ENCODE measurements around the gene ACSS1.
A peak's percentile ranks its signal among the peaks of the same experiment; 100 is the strongest.

Gene ACSS1

GRCh38 chr20:24987244-24987643, 70.7 kb downstream of the ACSS1 start:
- DNase-seq (ENCODE audit: low read depth) = peak; percentile 83
- TF ChIP-seq CTCF (IDR thresholded peaks at IDR 0.05; ENCODE audit: insufficient read depth, low read depth, low read length, missing control alignments) = no peak
- no peak overlapping the region for H3K4me3 ChIP-seq (ENCODE audit: low read length)

- DNase-seq (ENCODE audit: low read depth) = no peak
- TF ChIP-seq CTCF (IDR thresholded peaks at IDR 0.05; ENCODE audit: insufficient read depth, low read depth, low read length, missing control alignments) = no peak
- H3K4me3 ChIP-seq (ENCODE audit: low read length) = no peak overlapping the region
These were observed 71.4 kb downstream of the ACSS1 start for GRCh38 chr20:24986436-24987015.

DNA sequence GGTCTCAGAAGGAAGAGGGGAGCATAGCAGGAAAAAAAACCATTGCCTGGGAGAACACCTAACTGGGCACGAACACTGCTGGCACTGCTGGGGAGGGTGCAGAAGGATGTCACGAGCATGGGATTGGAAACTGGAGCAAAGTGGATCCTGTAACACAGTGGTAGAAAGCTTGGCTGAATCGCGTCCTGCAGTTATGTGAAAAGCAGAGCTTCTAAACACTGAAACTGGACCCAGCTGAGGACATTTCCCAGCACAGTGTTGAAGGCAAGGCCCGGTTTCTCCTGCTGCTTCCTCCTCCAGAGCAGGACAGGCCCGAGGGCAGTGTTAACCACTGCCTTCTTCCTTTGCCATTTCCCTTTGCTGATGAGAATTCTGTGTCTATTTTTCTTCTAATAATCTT, 72.1 kb downstream of the ACSS1 start:
- TF ChIP-seq CTCF (IDR thresholded peaks at IDR 0.05; ENCODE audit: insufficient read depth, low read depth, low read length, missing control alignments) = no peak
- H3K4me3 ChIP-seq (ENCODE audit: low read length) = no peak overlapping the region
- DNase-seq (ENCODE audit: low read depth) = no peak

GRCh38 chr20:24984961-24985640, 72.8 kb downstream of the ACSS1 start:
- H3K4me3 ChIP-seq (ENCODE audit: low read length) = no peak overlapping the region
- TF ChIP-seq CTCF (IDR thresholded peaks at IDR 0.05; ENCODE audit: insufficient read depth, low read depth, low read length, missing control alignments) = no peak
- DNase-seq (ENCODE audit: low read depth) = no peak

GRCh38 chr20:24983896-24984295, 74.0 kb downstream of the ACSS1 start:
- no peak overlapping the region for H3K4me3 ChIP-seq (ENCODE audit: low read length)
- no peak for DNase-seq (ENCODE audit: low read depth)
- TF ChIP-seq CTCF (IDR thresholded peaks at IDR 0.05; ENCODE audit: insufficient read depth, low read depth, low read length, missing control alignments) = no peak

- no peak for TF ChIP-seq CTCF (IDR thresholded peaks at IDR 0.05; ENCODE audit: insufficient read depth, low read depth, low read length, missing control alignments)
- H3K4me3 ChIP-seq (ENCODE audit: low read length) = no peak overlapping the region
- no peak for DNase-seq (ENCODE audit: low read depth)
These were observed 76.1 kb downstream of the ACSS1 start for GRCh38 chr20:24981790-24982189.

- no peak for TF ChIP-seq CTCF (IDR thresholded peaks at IDR 0.05; ENCODE audit: insufficient read depth, low read depth, low read length, missing control alignments)
- no peak overlapping the region for H3K4me3 ChIP-seq (ENCODE audit: low read length)
- no peak for DNase-seq (ENCODE audit: low read depth)
These were observed 76.7 kb downstream of the ACSS1 start for GRCh38 chr20:24981282-24981681.
